ENCODE results near the gene ERFE.

DNA sequence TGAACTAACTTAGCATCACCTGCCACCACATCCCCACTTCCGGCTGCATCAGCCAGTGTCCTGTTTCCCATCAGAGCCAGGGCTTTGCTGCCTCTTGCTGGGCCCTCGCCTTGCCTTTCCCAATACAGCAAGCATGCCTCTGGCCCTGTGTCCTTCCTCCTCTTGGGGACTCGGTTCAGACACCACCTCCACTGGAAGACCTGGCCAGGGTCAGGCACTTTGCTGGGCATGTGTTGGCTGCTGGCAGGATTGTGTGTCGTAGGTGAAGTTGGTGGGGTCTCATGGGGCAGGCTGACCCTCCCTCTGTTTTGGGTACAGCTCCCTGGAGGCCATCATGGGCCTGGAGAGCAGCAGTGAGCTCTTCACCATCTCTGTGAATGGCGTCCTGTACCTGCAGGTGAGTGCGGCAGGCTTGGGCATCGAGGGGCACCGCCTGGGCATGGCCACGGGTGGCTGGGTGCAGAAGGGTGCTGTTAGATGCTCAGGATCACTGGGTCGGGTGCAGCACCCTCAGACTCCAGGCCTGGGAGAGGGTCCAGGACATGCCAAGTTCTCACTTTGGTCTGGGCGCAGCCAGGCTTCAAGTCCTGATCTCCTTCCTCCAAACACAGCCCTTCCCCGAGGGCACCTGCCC, 6.6 kb downstream of the ERFE start:
- TF ChIP-seq, protein P1, sequence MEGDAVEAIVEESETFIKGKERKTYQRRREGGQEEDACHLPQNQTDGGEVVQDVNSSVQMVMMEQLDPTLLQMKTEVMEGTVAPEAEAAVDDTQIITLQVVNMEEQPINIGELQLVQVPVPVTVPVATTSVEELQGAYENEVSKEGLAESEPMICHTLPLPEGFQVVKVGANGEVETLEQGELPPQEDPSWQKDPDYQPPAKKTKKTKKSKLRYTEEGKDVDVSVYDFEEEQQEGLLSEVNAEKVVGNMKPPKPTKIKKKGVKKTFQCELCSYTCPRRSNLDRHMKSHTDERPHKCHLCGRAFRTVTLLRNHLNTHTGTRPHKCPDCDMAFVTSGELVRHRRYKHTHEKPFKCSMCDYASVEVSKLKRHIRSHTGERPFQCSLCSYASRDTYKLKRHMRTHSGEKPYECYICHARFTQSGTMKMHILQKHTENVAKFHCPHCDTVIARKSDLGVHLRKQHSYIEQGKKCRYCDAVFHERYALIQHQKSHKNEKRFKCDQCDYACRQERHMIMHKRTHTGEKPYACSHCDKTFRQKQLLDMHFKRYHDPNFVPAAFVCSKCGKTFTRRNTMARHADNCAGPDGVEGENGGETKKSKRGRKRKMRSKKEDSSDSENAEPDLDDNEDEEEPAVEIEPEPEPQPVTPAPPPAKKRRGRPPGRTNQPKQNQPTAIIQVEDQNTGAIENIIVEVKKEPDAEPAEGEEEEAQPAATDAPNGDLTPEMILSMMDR (IDR thresholded peaks at IDR 0.05 in 4 of 5, conservative IDR thresholded peaks at IDR 0.05 in 1 of 5) = no peak
- TF ChIP-seq POLR2A (IDR thresholded peaks at IDR 0.05) = no peak

Data from gastrocnemius medialis (tissue), 4 donors.